Trophoblast cell (in vitro differentiated cells and primary cell): ENCODE results near the gene PSMC3.

Experiments used
- DNase-seq, 2 donors: peaks; one replicate each; pipeline ENCODE4 v3.0.0-alpha.2; 2016
- H2AFZ ChIP-seq: 2 replicates; pipeline ENCODE4 v1.6.1; 2013; ENCODE audit warnings: low read length, moderate library complexity, mild to moderate bottlenecking; ENCODE audit not compliant: insufficient read depth, poor library complexity
- H2AK5ac ChIP-seq: 2 replicates; pipeline ENCODE4 v1.6.1; 2013; ENCODE audit warnings: mild to moderate bottlenecking, low read length
- H2BK120ac ChIP-seq: 2 replicates; pipeline ENCODE4 v1.6.1; 2013; ENCODE audit warnings: low read length, mild to moderate bottlenecking, moderate library complexity; ENCODE audit not compliant: insufficient read depth, poor library complexity
- H2BK12ac ChIP-seq: 2 replicates; pipeline ENCODE4 v1.6.1; 2013; ENCODE audit warnings: mild to moderate bottlenecking, low read length, moderate library complexity
- H2BK5ac ChIP-seq: 2 replicates; pipeline ENCODE4 v1.6.1; 2013; ENCODE audit warnings: low read length, low read depth, moderate library complexity, mild to moderate bottlenecking; ENCODE audit not compliant: poor library complexity
- H3K14ac ChIP-seq: 2 replicates; pipeline ENCODE4 v1.6.1; 2013; ENCODE audit warnings: mild to moderate bottlenecking, low read length
- H3K18ac ChIP-seq: 2 replicates; pipeline ENCODE4 v1.6.1; 2013; ENCODE audit warnings: mild to moderate bottlenecking, low read length
- H3K23ac ChIP-seq: 2 replicates; pipeline ENCODE4 v1.6.1; 2013; ENCODE audit warnings: low read length
- H3K27ac ChIP-seq: 2 replicates; pipeline ENCODE4 v1.5.1; 2013; ENCODE audit warnings: low read depth, mild to moderate bottlenecking, inconsistent platforms, low read length, moderate library complexity
- H3K27me3 ChIP-seq: 2 replicates; pipeline ENCODE4 v1.6.1; 2013; ENCODE audit warnings: inconsistent platforms, mild to moderate bottlenecking, low read length, moderate library complexity; ENCODE audit not compliant: insufficient read depth
- H3K36me3 ChIP-seq, 2 experiments: 1 replicate in 1 of 2; 2 replicates in 1 of 2; pipeline ENCODE4 v1.6.1; 2013; ENCODE audit warnings: low read length in 2 of 2, mild to moderate bottlenecking in 2 of 2, moderate library complexity in 1 of 2; ENCODE audit not compliant: insufficient read depth in 2 of 2, control insufficient read depth in 1 of 2
- H3K4ac ChIP-seq: 2 replicates; pipeline ENCODE4 v1.6.1; 2013; ENCODE audit warnings: low read depth, mild to moderate bottlenecking, low read length, moderate library complexity
- H3K4me1 ChIP-seq, 2 experiments: 1 replicate in 1 of 2; 2 replicates in 1 of 2; pipeline ENCODE4 v1.6.1; 2013; ENCODE audit warnings: low read length in 2 of 2, mild to moderate bottlenecking in 2 of 2, moderate library complexity in 1 of 2; ENCODE audit not compliant: insufficient read depth in 2 of 2, control insufficient read depth in 1 of 2
- H3K4me2 ChIP-seq: 2 replicates; pipeline ENCODE4 v1.6.1; 2013; ENCODE audit warnings: inconsistent platforms, mild to moderate bottlenecking, low read length, moderate library complexity
- H3K4me3 ChIP-seq: 2 replicates; pipeline ENCODE4 v1.5.1; 2013; ENCODE audit warnings: mild to moderate bottlenecking, low read depth, low read length, inconsistent platforms
- H3K79me1 ChIP-seq: one replicate; pipeline ENCODE4 v1.6.1; 2013; ENCODE audit warnings: low read length
- H3K79me2 ChIP-seq: 2 replicates; pipeline ENCODE4 v1.6.1; 2013; ENCODE audit warnings: low read length, mild to moderate bottlenecking; ENCODE audit not compliant: control insufficient read depth, insufficient read depth, poor library complexity
- H3K9ac ChIP-seq: 2 replicates; pipeline ENCODE4 v1.6.1; 2013; ENCODE audit warnings: mild to moderate bottlenecking, low read length
- H3K9me3 ChIP-seq: 2 replicates; pipeline ENCODE4 v1.6.1; 2013; ENCODE audit warnings: low read depth, mild to moderate bottlenecking, control low read depth, inconsistent platforms, low read length; ENCODE audit not compliant: insufficient read depth
- H4K12ac ChIP-seq: 2 replicates; pipeline ENCODE4 v1.6.1; 2013; ENCODE audit warnings: low read depth, mild to moderate bottlenecking, low read length, moderate library complexity
- H4K8ac ChIP-seq: 2 replicates; pipeline ENCODE4 v1.6.1; 2013; ENCODE audit warnings: low read depth, mild to moderate bottlenecking, low read length, moderate library complexity
- H4K91ac ChIP-seq: one replicate; pipeline ENCODE4 v1.6.1; 2013; ENCODE audit warnings: low read depth, mild to moderate bottlenecking, low read length, moderate library complexity
- WGBS: extraction: QIAGEN DNeasy Blood & Tissue Kit; methylation state at CpG from one replicate; pipeline ENCODE4 v1.1.7; 2013; ENCODE audit warnings: missing lambda C conversion rate; ENCODE audit not compliant: insufficient read length, insufficient coverage; ENCODE audit errors: extremely low coverage; 5-methylcytosine and 5-hydroxymethylcytosine counted together

Gene PSMC3

DNA sequence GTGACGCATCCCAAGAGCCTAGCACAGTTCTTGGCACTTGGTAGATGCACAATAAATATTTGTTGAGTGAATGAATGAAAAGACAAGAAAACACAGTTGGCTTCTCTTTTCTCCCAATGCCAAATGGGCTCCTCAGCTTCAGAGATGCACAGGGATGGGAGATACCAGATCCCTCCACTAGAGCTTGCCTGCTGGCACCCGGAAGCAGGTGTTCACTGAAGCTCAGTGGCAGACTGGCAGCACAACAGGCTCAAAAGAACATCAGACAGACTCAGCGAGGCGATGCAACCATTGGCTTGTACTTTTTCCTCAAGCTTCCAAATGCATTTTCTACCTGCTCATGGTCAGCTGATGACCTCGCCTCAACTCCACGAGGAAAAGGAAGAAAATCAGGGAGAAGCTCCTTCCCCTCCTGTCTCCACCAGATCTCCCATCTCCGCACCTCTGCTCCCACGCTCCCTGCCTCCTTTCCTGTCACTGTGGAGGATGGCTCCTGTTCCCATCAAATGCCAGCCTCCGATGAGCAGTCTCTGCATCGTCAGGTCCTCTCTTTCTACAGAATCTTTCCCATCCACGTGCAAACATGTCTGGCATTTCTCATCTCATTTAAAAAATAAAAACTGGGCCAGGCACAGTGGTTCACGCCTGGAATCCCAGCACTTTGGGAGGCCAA lies 16.9 kb upstream of the PSMC3 start:
- Histone ChIP-seq H3K4me1 (no peaks in the 10 kb centered on the region), H3K4ac (no peak overlapping the region), H3K27me3 (no peaks in the 10 kb centered on the region), H3K4me2 (no peak overlapping the region), H2AK5ac (no peak overlapping the region), H4K12ac (no peak overlapping the region), H3K79me2 (no peaks in the 10 kb centered on the region), H3K9me3 (no peaks in the 10 kb centered on the region), H2BK120ac (no peak overlapping the region), H3K18ac (no peak overlapping the region), H2BK12ac (no peak overlapping the region), H3K9ac (no peak overlapping the region), H3K79me1 (no peaks in the 10 kb centered on the region), H3K14ac (no peak overlapping the region), H4K8ac (no peak overlapping the region), H2AFZ (no peak overlapping the region), H3K4me3 (no peak overlapping the region), H4K91ac (no peak overlapping the region), H2BK5ac (no peak overlapping the region), H3K23ac (no peak overlapping the region), H3K36me3 (no peaks in the 10 kb centered on the region), H3K27ac (no peak overlapping the region)
- no peak for DNase-seq
- WGBS, result no CpG with 5 or more reads among the region's 12 CpGs

DNA sequence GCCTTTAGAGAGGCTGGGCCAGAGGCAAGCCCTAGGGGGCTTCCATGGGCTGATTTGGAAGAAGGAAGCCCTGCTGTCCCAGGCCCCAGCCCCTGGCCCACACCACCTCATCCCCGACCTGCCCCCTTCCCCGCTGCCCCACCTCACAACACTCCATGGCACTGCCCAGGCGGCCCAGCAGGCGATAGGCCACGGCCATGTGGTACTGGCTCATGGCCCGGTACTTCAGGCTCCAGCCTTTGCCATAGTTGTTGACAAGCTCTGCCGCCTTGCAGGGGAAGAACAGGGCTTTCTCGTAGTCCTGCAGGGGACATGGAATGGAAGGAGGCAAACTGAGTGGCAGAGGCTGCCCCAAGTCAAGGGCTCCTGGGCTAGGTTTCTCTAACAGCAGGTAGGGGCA lies 16.3 kb upstream of the PSMC3 start:
- Histone ChIP-seq H3K4ac (no peak overlapping the region), H3K27ac (no peak overlapping the region), H3K14ac (no peak overlapping the region), H2AFZ (no peak overlapping the region), H2BK5ac (no peak overlapping the region), H3K4me2 (no peak overlapping the region), H3K18ac (no peak overlapping the region), H3K9me3 (no peaks in the 10 kb centered on the region), H4K8ac (no peak overlapping the region), H3K36me3 (no peaks in the 10 kb centered on the region), H3K4me1 (no peaks in the 10 kb centered on the region), H3K79me2 (no peaks in the 10 kb centered on the region), H4K91ac (no peak overlapping the region), H3K23ac (no peak overlapping the region), H2AK5ac (no peak overlapping the region), H2BK12ac (no peak overlapping the region), H3K4me3 (no peak overlapping the region), H4K12ac (no peak overlapping the region), H3K27me3 (no peaks in the 10 kb centered on the region), H2BK120ac (no peak overlapping the region), H3K9ac (no peak overlapping the region), H3K79me1 (no peaks in the 10 kb centered on the region)
- no CpG with 5 or more reads among the region's 8 CpGs for WGBS
- DNase-seq, result no peak

DNA sequence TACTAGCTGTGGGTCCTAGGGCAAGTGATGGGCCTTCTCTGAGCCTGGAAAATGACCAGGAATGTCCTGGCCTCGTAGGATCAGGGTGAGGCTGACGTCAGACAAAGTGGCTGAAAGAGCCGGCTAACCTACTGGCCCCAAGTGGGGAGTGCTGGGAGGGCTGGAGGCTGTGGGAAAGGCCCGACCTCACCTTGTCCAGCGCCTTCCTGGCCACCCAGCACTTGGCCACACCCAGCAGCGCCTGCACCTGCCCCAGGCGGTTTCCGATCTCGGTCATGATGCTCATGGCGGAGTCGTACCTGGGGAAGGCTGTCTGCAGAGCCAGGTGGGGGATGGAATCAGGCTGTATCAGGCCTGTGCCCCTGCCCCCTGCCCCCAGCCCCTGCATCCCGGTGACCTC lies 15.2 kb upstream of the PSMC3 start:
- no peak overlapping the region for H4K91ac ChIP-seq
- H3K4me1 ChIP-seq, result no peaks in the 10 kb centered on the region
- no peak overlapping the region for H3K14ac ChIP-seq
- H3K27ac ChIP-seq, result no peak overlapping the region
- WGBS, result no CpG with 5 or more reads among the region's 12 CpGs
- H3K79me1 ChIP-seq, result no peaks in the 10 kb centered on the region
- no peaks in the 10 kb centered on the region for H3K27me3 ChIP-seq
- no peak overlapping the region for H2BK12ac ChIP-seq
- H3K18ac ChIP-seq, result no peak overlapping the region
- no peak overlapping the region for H4K8ac ChIP-seq
- no peak overlapping the region for H3K4ac ChIP-seq
- no peak overlapping the region for H2AK5ac ChIP-seq
- H2BK5ac ChIP-seq, result no peak overlapping the region
- peak; percentile 62 to 72 for DNase-seq
- no peaks in the 10 kb centered on the region for H3K36me3 ChIP-seq
- no peak overlapping the region for H2BK120ac ChIP-seq
- no peak overlapping the region for H3K4me2 ChIP-seq
- H3K9ac ChIP-seq, result no peak overlapping the region
- H3K9me3 ChIP-seq, result no peaks in the 10 kb centered on the region
- no peak overlapping the region for H2AFZ ChIP-seq
- no peak overlapping the region for H3K4me3 ChIP-seq
- H3K23ac ChIP-seq, result no peak overlapping the region
- no peak overlapping the region for H4K12ac ChIP-seq
- H3K79me2 ChIP-seq, result no peaks in the 10 kb centered on the region

DNA sequence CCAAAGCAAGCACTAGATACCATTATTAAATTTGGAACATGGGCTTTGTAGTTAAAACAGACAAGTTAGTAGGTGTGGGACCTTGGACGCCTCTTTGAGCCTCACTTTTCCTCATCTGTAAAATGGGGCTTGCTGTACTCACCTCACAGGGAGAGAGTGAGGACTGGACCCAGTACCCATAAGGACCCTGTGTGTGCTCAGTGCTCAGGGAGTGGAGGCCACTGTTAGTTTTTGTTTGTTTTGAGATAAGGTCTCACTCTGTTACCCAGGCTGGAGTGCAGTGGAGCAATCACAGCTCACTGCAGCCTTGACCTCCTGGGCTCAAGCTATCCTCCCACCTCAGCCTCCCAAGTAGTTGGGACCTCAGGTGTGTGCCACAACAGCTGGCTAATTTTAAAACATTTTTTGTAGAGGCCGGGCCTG lies 13.8 kb upstream of the PSMC3 start:
- Histone ChIP-seq H3K79me1 (no peaks in the 10 kb centered on the region), H3K4me3 (no peak overlapping the region), H3K9me3 (no peaks in the 10 kb centered on the region), H4K8ac (no peak overlapping the region), H2AFZ (no peak overlapping the region), H3K27ac (no peak overlapping the region), H3K4me2 (no peak overlapping the region), H3K18ac (no peak overlapping the region), H3K4ac (no peak overlapping the region), H2BK120ac (no peak overlapping the region), H4K91ac (no peak overlapping the region), H2BK12ac (no peak overlapping the region), H3K27me3 (no peaks in the 10 kb centered on the region), H3K36me3 (no peaks in the 10 kb centered on the region), H3K79me2 (no peaks in the 10 kb centered on the region), H2BK5ac (no peak overlapping the region), H3K14ac (no peak overlapping the region), H2AK5ac (no peak overlapping the region), H4K12ac (no peak overlapping the region), H3K23ac (no peak overlapping the region), H3K4me1 (no peaks in the 10 kb centered on the region), H3K9ac (no peak overlapping the region)
- no peak for DNase-seq
- WGBS, result no CpG with 5 or more reads among the region's 2 CpGs
